ENCODE data around the gene LAMA3.
A peak's percentile ranks its signal among the peaks of the same experiment; 100 is the strongest.

Gene LAMA3

GRCh38 chr18:23693846-23694245 lies 4.6 kb downstream of the LAMA3 start:
- H2BK120ac ChIP-seq (ENCODE audit: low read depth, low read length): no peak overlapping the region
- no peak overlapping the region for H4K8ac ChIP-seq (ENCODE audit: low read depth, low read length)
- H2AFZ ChIP-seq (ENCODE audit: low read length): no peak overlapping the region
- H3K18ac ChIP-seq (ENCODE audit: low read length): no peak overlapping the region
- no peaks in the 10 kb centered on the region for H3K9me3 ChIP-seq (replicated peaks in 1 of 2; ENCODE audit: control insufficient read depth in 2 of 2, insufficient read depth in 1 of 2, low read depth in 1 of 2, low read length in 2 of 2)
- no peak overlapping the region for H3K14ac ChIP-seq (ENCODE audit: low read length)
- H3K4me3 ChIP-seq (ENCODE audit: low read length in 2 of 2): no peak overlapping the region
- no peak for DNase-seq (ENCODE audit: low spot score)
- no peak overlapping the region for H2BK5ac ChIP-seq (ENCODE audit: low read length)
- H3K4me1 ChIP-seq (ENCODE audit: control insufficient read depth in 2 of 2, insufficient read depth in 1 of 2, low read depth in 1 of 2, low read length in 2 of 2): peaks cover 2 to 3% of the 10 kb centered on the region in 2 donors
- no peak overlapping the region for H4K91ac ChIP-seq (ENCODE audit: low read depth, low read length, poor library complexity)
- peaks cover 11 to 44% (median 20%) of the 10 kb centered on the region in 3 experiments for H3K27me3 ChIP-seq (ENCODE audit: control insufficient read depth in 3 of 3, insufficient read depth in 3 of 3, low read depth in 1 of 3, low read length in 3 of 3)
- no peak overlapping the region for H2BK15ac ChIP-seq (ENCODE audit: low read length)
- no peak overlapping the region for H3K4ac ChIP-seq (ENCODE audit: low read length)
- 100% methylated on average over 1 of the region's 2 CpGs; no CpG with 5 or more reads in 1 of the 2 donors for WGBS, 2 donors (ENCODE audit: extremely low coverage in 2 of 2, insufficient read length in 2 of 2, insufficient replicate concordance in 1 of 2)
- H2AK5ac ChIP-seq (ENCODE audit: low read depth, low read length): no peak overlapping the region
- H3K36me3 ChIP-seq (replicated peaks in 1 of 2; ENCODE audit: control insufficient read depth in 2 of 2, insufficient read depth in 2 of 2, low read length in 2 of 2): no peaks in the 10 kb centered on the region
- no peak overlapping the region for H2BK12ac ChIP-seq (ENCODE audit: low read length)
- no peak overlapping the region for H3K9ac ChIP-seq (ENCODE audit: low read depth, low read length, poor library complexity)
- no peak overlapping the region for H3K4me2 ChIP-seq (ENCODE audit: insufficient read depth, low read length, poor library complexity, severe bottlenecking)
- H3K23ac ChIP-seq (ENCODE audit: low read depth, low read length, poor library complexity): no peak overlapping the region
- H3K79me1 ChIP-seq (ENCODE audit: low read depth, low read length): no peaks in the 10 kb centered on the region
- H3K27ac ChIP-seq (replicated peaks; ENCODE audit: low read length): no peak overlapping the region

DNA sequence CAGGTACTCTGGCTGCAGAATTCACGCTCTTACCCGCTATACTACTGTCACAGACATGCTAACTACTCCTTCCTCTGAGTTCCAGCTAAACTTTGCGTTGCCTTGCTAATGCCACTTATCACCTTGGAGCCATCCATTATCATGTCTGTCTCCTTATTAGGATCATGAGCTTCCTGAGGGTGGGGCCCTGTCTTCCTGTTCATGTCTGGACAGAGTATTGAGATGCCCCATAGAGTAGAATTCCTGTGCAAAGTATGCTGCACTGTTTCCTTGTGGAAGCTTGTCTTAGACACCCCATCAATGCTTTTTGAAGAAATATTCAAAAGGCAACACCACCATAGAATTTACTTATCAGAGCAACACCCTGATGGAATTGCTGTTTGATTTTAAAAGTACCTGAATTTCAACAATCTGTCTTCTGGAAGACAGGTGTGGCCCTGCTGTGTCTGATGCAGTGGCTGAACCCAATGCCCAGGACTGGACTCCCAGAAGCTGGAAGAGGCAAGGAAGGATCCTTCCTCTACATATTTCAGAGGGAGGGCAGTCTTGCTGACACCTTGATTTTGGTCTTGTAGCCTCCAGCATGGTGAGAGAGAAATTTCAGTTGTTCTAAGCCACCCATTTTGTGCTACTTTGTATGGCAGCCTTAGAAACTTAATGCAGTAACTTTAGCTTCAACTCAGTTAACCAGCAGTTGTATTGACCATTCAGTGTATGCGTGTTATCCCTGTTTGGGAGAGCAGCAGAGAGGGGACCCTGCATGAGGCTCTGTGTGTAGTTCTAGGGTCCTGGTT lies 5.6 kb downstream of the LAMA3 start:
- Histone ChIP-seq H3K27me3 (ENCODE audit: control insufficient read depth in 3 of 3, insufficient read depth in 3 of 3, low read depth in 1 of 3, low read length in 3 of 3) (peaks cover 6 to 34% (median 10%) of the 10 kb centered on the region in 3 experiments), H3K14ac (ENCODE audit: low read length) (no peak overlapping the region), H3K9ac (ENCODE audit: low read depth, low read length, poor library complexity) (no peak overlapping the region), H4K91ac (ENCODE audit: low read depth, low read length, poor library complexity) (no peak overlapping the region), H2BK12ac (ENCODE audit: low read length) (no peak overlapping the region), H2AFZ (ENCODE audit: low read length) (no peak overlapping the region), H2BK5ac (ENCODE audit: low read length) (no peak overlapping the region), H2AK5ac (ENCODE audit: low read depth, low read length) (no peak overlapping the region), H3K4ac (ENCODE audit: low read length) (no peak overlapping the region), H3K79me1 (ENCODE audit: low read depth, low read length) (no peaks in the 10 kb centered on the region), H3K18ac (ENCODE audit: low read length) (no peak overlapping the region), H3K27ac (replicated peaks; ENCODE audit: low read length) (no peak overlapping the region), H2BK120ac (ENCODE audit: low read depth, low read length) (no peak overlapping the region), H3K4me2 (ENCODE audit: insufficient read depth, low read length, poor library complexity, severe bottlenecking) (no peak overlapping the region), H4K8ac (ENCODE audit: low read depth, low read length) (no peak overlapping the region), H3K4me1 (ENCODE audit: control insufficient read depth in 2 of 2, insufficient read depth in 1 of 2, low read depth in 1 of 2, low read length in 2 of 2) (peaks cover 0 to 2% of the 10 kb centered on the region in 2 donors), H3K23ac (ENCODE audit: low read depth, low read length, poor library complexity) (no peak overlapping the region), H2BK15ac (ENCODE audit: low read length) (no peak overlapping the region), H3K4me3 (ENCODE audit: low read length in 2 of 2) (no peak overlapping the region), H3K9me3 (replicated peaks in 1 of 2; ENCODE audit: control insufficient read depth in 2 of 2, insufficient read depth in 1 of 2, low read depth in 1 of 2, low read length in 2 of 2) (no peaks in the 10 kb centered on the region), H3K36me3 (replicated peaks in 1 of 2; ENCODE audit: control insufficient read depth in 2 of 2, insufficient read depth in 2 of 2, low read length in 2 of 2) (no peaks in the 10 kb centered on the region)
- WGBS, 2 donors (ENCODE audit: extremely low coverage in 2 of 2, insufficient read length in 2 of 2, insufficient replicate concordance in 1 of 2): no CpG with 5 or more reads among the region's 4 CpGs
- no peak for DNase-seq (ENCODE audit: low spot score)

- DNase-seq (ENCODE audit: low spot score): no peak
- Histone ChIP-seq H3K36me3 (replicated peaks in 1 of 2; ENCODE audit: control insufficient read depth in 2 of 2, insufficient read depth in 2 of 2, low read length in 2 of 2) (no peaks in the 10 kb centered on the region), H4K91ac (ENCODE audit: low read depth, low read length, poor library complexity) (no peak overlapping the region), H3K79me1 (ENCODE audit: low read depth, low read length) (no peaks in the 10 kb centered on the region), H3K14ac (ENCODE audit: low read length) (no peak overlapping the region), H3K4me2 (ENCODE audit: insufficient read depth, low read length, poor library complexity, severe bottlenecking) (no peak overlapping the region), H4K8ac (ENCODE audit: low read depth, low read length) (no peak overlapping the region), H2BK15ac (ENCODE audit: low read length) (no peak overlapping the region), H2AK5ac (ENCODE audit: low read depth, low read length) (no peak overlapping the region), H3K23ac (ENCODE audit: low read depth, low read length, poor library complexity) (no peak overlapping the region), H2BK5ac (ENCODE audit: low read length) (no peak overlapping the region), H3K4me3 (ENCODE audit: low read length in 2 of 2) (no peak overlapping the region), H3K9me3 (replicated peaks in 1 of 2; ENCODE audit: control insufficient read depth in 2 of 2, insufficient read depth in 1 of 2, low read depth in 1 of 2, low read length in 2 of 2) (no peaks in the 10 kb centered on the region), H3K27ac (replicated peaks; ENCODE audit: low read length) (no peak overlapping the region), H3K18ac (ENCODE audit: low read length) (no peak overlapping the region), H2BK120ac (ENCODE audit: low read depth, low read length) (no peak overlapping the region), H3K4ac (ENCODE audit: low read length) (no peak overlapping the region), H3K27me3 (ENCODE audit: control insufficient read depth in 3 of 3, insufficient read depth in 3 of 3, low read depth in 1 of 3, low read length in 3 of 3) (peaks cover 0 to 7% (median 0%) of the 10 kb centered on the region in 3 experiments), H2AFZ (ENCODE audit: low read length) (no peak overlapping the region), H3K9ac (ENCODE audit: low read depth, low read length, poor library complexity) (no peak overlapping the region), H2BK12ac (ENCODE audit: low read length) (no peak overlapping the region), H3K4me1 (ENCODE audit: control insufficient read depth in 2 of 2, insufficient read depth in 1 of 2, low read depth in 1 of 2, low read length in 2 of 2) (no peaks in the 10 kb centered on the region)
- WGBS, 2 donors (ENCODE audit: extremely low coverage in 2 of 2, insufficient read length in 2 of 2, insufficient replicate concordance in 1 of 2): no CpG with 5 or more reads among the region's 2 CpGs
Observed at GRCh38 chr18:23701017-23701416, 11.8 kb downstream of the LAMA3 start.

GRCh38 chr18:23701544-23702064 lies 12.4 kb downstream of the LAMA3 start:
- Histone ChIP-seq H3K18ac (ENCODE audit: low read length) (no peak overlapping the region), H2AFZ (ENCODE audit: low read length) (no peak overlapping the region), H3K4me1 (ENCODE audit: control insufficient read depth in 2 of 2, insufficient read depth in 1 of 2, low read depth in 1 of 2, low read length in 2 of 2) (no peaks in the 10 kb centered on the region), H4K91ac (ENCODE audit: low read depth, low read length, poor library complexity) (no peak overlapping the region), H3K27ac (replicated peaks; ENCODE audit: low read length) (no peak overlapping the region), H3K27me3 (ENCODE audit: control insufficient read depth in 3 of 3, insufficient read depth in 3 of 3, low read depth in 1 of 3, low read length in 3 of 3) (peaks cover 0 to 7% (median 0%) of the 10 kb centered on the region in 3 experiments), H3K14ac (ENCODE audit: low read length) (no peak overlapping the region), H2BK5ac (ENCODE audit: low read length) (no peak overlapping the region), H3K9me3 (replicated peaks in 1 of 2; ENCODE audit: control insufficient read depth in 2 of 2, insufficient read depth in 1 of 2, low read depth in 1 of 2, low read length in 2 of 2) (no peaks in the 10 kb centered on the region), H3K23ac (ENCODE audit: low read depth, low read length, poor library complexity) (no peak overlapping the region), H3K79me1 (ENCODE audit: low read depth, low read length) (no peaks in the 10 kb centered on the region), H3K4me2 (ENCODE audit: insufficient read depth, low read length, poor library complexity, severe bottlenecking) (no peak overlapping the region), H3K9ac (ENCODE audit: low read depth, low read length, poor library complexity) (no peak overlapping the region), H4K8ac (ENCODE audit: low read depth, low read length) (no peak overlapping the region), H2AK5ac (ENCODE audit: low read depth, low read length) (no peak overlapping the region), H3K4ac (ENCODE audit: low read length) (no peak overlapping the region), H3K36me3 (replicated peaks in 1 of 2; ENCODE audit: control insufficient read depth in 2 of 2, insufficient read depth in 2 of 2, low read length in 2 of 2) (no peaks in the 10 kb centered on the region), H2BK15ac (ENCODE audit: low read length) (no peak overlapping the region), H2BK12ac (ENCODE audit: low read length) (no peak overlapping the region), H2BK120ac (ENCODE audit: low read depth, low read length) (no peak overlapping the region), H3K4me3 (ENCODE audit: low read length in 2 of 2) (peak overlapping the region in 1 of 2 donors; percentile 27)
- DNase-seq (ENCODE audit: low spot score): no peak
- WGBS, 2 donors (ENCODE audit: extremely low coverage in 2 of 2, insufficient read length in 2 of 2, insufficient replicate concordance in 1 of 2): no CpG with 5 or more reads among the region's 8 CpGs

Measured in neuronal stem cell (in vitro differentiated cells).